IMR-90 (cell line): ENCODE data around the gene TMC3.

Source experiments
- CEBPB ChIP-seq: IDR thresholded peaks from 2 replicates; pipeline ENCODE4 v1.6.1; 2012; ENCODE audit warnings: low read depth, low read length, improper control_type of control experiment
- ELK1 ChIP-seq: fragments of 150-350 bp; IDR thresholded peaks from 2 replicates; pipeline ENCODE4 v1.6.1; 2016; ENCODE audit warnings: low read depth, mild to moderate bottlenecking, low read length, moderate library complexity, borderline replicate concordance
- FOS ChIP-seq: fragments of 150-350 bp; IDR thresholded peaks from 2 replicates; pipeline ENCODE4 v1.6.1; 2016; ENCODE audit warnings: low read depth, low read length
- MAZ ChIP-seq: IDR thresholded peaks from 2 replicates; pipeline ENCODE4 v1.6.1; 2012; ENCODE audit warnings: low read depth, mild to moderate bottlenecking, low read length, improper control_type of control experiment, moderate library complexity, borderline replicate concordance
- MXI1 ChIP-seq: IDR thresholded peaks from 2 replicates; pipeline ENCODE4 v1.6.1; 2012; ENCODE audit warnings: low read depth, mild to moderate bottlenecking, low read length, moderate library complexity, borderline replicate concordance
- POLR2A ChIP-seq: IDR thresholded peaks from 2 replicates; pipeline ENCODE4 v1.6.1; 2012; ENCODE audit warnings: mild to moderate bottlenecking, low read depth, low read length
- RAD21 ChIP-seq: IDR thresholded peaks from 2 replicates; pipeline ENCODE4 v1.6.1; 2012; ENCODE audit warnings: low read length, improper control_type of control experiment
- RCOR1 ChIP-seq: IDR thresholded peaks from 2 replicates; pipeline ENCODE4 v1.6.1; 2012; ENCODE audit warnings: mild to moderate bottlenecking, low read length, improper control_type of control experiment; ENCODE audit not compliant: insufficient replicate concordance
- SMC3 ChIP-seq: fragments of 150-350 bp; IDR thresholded peaks from 2 replicates; pipeline ENCODE4 v1.6.1; 2016; ENCODE audit warnings: low read depth, mild to moderate bottlenecking, antibody characterized with exemption, low read length, moderate library complexity
- TF ChIP-seq, protein P1 (sequence below): conservative IDR thresholded peaks from 2 replicates; pipeline ENCODE4 v1.5.1; 2012; ENCODE audit warnings: mild to moderate bottlenecking, low read depth, low read length, improper control_type of control experiment

GRCh38 chr15:81351651-81352050, 22.4 kb downstream of the TMC3 start:
- TF ChIP-seq RAD21, result no peak
- TF ChIP-seq, protein P1, sequence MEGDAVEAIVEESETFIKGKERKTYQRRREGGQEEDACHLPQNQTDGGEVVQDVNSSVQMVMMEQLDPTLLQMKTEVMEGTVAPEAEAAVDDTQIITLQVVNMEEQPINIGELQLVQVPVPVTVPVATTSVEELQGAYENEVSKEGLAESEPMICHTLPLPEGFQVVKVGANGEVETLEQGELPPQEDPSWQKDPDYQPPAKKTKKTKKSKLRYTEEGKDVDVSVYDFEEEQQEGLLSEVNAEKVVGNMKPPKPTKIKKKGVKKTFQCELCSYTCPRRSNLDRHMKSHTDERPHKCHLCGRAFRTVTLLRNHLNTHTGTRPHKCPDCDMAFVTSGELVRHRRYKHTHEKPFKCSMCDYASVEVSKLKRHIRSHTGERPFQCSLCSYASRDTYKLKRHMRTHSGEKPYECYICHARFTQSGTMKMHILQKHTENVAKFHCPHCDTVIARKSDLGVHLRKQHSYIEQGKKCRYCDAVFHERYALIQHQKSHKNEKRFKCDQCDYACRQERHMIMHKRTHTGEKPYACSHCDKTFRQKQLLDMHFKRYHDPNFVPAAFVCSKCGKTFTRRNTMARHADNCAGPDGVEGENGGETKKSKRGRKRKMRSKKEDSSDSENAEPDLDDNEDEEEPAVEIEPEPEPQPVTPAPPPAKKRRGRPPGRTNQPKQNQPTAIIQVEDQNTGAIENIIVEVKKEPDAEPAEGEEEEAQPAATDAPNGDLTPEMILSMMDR, result no peak
- TF ChIP-seq MXI1, result no peak
- TF ChIP-seq POLR2A, result no peak
- TF ChIP-seq MAZ, result no peak
- TF ChIP-seq RCOR1, result no peak
- no peak for TF ChIP-seq FOS
- TF ChIP-seq CEBPB, result no peak
- no peak for TF ChIP-seq ELK1
- TF ChIP-seq SMC3, result no peak
